Osteoblast (primary cell): ENCODE data around the gene CCDC33. TPM values are rescaled to one million over a fixed set of nuclear protein-coding genes. Genes with fewer than 3 reads are reported as not detected.

Source experiments
- DNase-seq: peaks from one replicate; pipeline ENCODE4 v3.0.0; 2011; ENCODE audit warnings: low spot score, mixed read lengths; ENCODE audit not compliant: insufficient read length; ENCODE audit errors: missing footprints
- H2AFZ ChIP-seq: 2 replicates; pipeline ENCODE4 v1.6.0; 2011; ENCODE audit warnings: mild to moderate bottlenecking, low read length
- H3K27ac ChIP-seq: 2 replicates; pipeline ENCODE4 v1.5.1; 2011; ENCODE audit warnings: mild to moderate bottlenecking, low read depth, low read length, moderate library complexity
- H3K27me3 ChIP-seq: 2 replicates; pipeline ENCODE4 v1.6.0; 2012; ENCODE audit warnings: mild to moderate bottlenecking, control low read depth, inconsistent platforms, low read length, moderate library complexity; ENCODE audit not compliant: insufficient read depth
- H3K36me3 ChIP-seq: 2 replicates; pipeline ENCODE4 v1.5.1; 2011; ENCODE audit warnings: mild to moderate bottlenecking, low read length, control low read depth, moderate library complexity; ENCODE audit not compliant: insufficient read depth
- H3K4me1 ChIP-seq: 2 replicates; pipeline ENCODE4 v1.5.1; 2011; ENCODE audit warnings: mild to moderate bottlenecking, low read length, control low read depth, moderate library complexity; ENCODE audit not compliant: insufficient read depth
- H3K4me2 ChIP-seq: 2 replicates; pipeline ENCODE4 v1.6.0; 2011; ENCODE audit warnings: mild to moderate bottlenecking, low read length; ENCODE audit not compliant: insufficient read depth
- H3K4me3 ChIP-seq: fragments of 200-600 bp; sonication (generic); 3 replicates; pipeline ENCODE4 v1.5.1; 2012; ENCODE audit warnings: mild to moderate bottlenecking, low read length, inconsistent platforms; ENCODE audit not compliant: insufficient read depth
- H3K79me2 ChIP-seq: 2 replicates; pipeline ENCODE4 v1.6.0; 2012; ENCODE audit warnings: mild to moderate bottlenecking, low read length, control low read depth, inconsistent platforms; ENCODE audit not compliant: insufficient read depth
- H3K9me3 ChIP-seq: 2 replicates; pipeline ENCODE4 v1.5.1; 2011; ENCODE audit warnings: low read depth, low read length, control low read depth
- H4K20me1 ChIP-seq: 2 replicates; pipeline ENCODE4 v1.6.0; 2012; ENCODE audit warnings: mild to moderate bottlenecking, low read length, control low read depth; ENCODE audit not compliant: insufficient read depth
- CTCF ChIP-seq: IDR thresholded peaks from 2 replicates; pipeline ENCODE4 v1.5.1; 2011; ENCODE audit warnings: mild to moderate bottlenecking, low read depth, low read length, moderate library complexity; ENCODE audit errors: extremely low read depth
- total RNA-seq: library from RNA; depleted of rRNA; stranded (reverse); fragments of >200 nt; gene quantifications from 2 replicates; pipeline ENCODE4 v1.2.3, GENCODE V29; 2012

The CCDC33 gene
- total RNA-seq, 1 donor = not detected

DNA sequence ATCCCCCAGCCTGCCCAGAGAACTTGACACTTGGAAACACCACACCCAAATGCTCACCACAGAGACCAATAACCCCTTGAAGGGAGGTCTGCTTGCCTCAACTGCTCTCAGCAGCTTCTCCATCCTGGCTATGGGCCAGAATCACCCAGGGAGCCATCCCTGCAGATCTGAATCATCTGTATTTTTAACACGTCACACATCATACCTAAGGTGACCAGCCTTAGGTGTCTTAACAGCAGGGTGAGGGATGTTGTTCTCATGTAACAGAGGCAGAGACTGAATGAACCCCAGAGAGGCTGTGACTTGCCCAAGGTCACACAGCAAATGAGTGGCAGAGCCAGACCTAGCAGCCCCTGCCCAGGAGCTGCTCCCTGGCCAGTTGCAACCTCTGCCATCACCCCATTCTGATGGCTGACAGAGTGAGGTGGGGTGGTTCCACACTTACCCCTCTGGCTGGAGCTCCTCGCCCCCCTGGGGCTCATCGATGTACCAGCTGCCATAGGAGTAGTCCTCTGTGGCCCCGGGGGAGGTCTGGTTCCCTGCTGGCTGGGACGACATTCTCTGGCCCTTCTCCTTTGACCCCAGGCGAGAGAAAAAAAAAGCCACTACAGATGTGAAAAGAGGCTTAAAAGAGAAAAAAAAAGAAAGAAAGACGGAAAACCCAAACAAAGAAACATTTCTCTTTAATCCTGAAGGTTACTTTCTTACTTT lies 34.3 kb upstream of the CCDC33 start:
- Histone ChIP-seq H3K4me1 (peaks cover 36% of the 10 kb centered on the region), H3K79me2 (no peaks in the 10 kb centered on the region)
- no peak for TF ChIP-seq CTCF

GRCh38 chr15:74202452-74203401 lies 33.4 kb upstream of the CCDC33 start, which contains the start of gene STRA6:
Gene STRA6, minus strand, starts transcription at chr15:74202787. Its CDS starts 520 bp downstream, at chr15:74202267.
- no peaks in the 10 kb centered on the region for H4K20me1 ChIP-seq
- H3K27me3 ChIP-seq = no peaks in the 10 kb centered on the region
- no peaks in the 10 kb centered on the region for H3K9me3 ChIP-seq
- TF ChIP-seq CTCF = no peak
- H2AFZ ChIP-seq = no peak within 1 kb of the TSS
- H3K36me3 ChIP-seq = no peaks in the 10 kb centered on the region
- peak within 1 kb of the TSS; percentile 52 for H3K27ac ChIP-seq
- no peaks in the 10 kb centered on the region for H3K79me2 ChIP-seq
- H3K4me1 ChIP-seq = peaks cover 34% of the 10 kb centered on the region
- peak; percentile 74 for DNase-seq
- H3K4me3 ChIP-seq = no peak within 1 kb of the TSS
- no peak within 1 kb of the TSS for H3K4me2 ChIP-seq

More for the DNA sequence above, 34.3 kb upstream of the CCDC33 start:
- Histone ChIP-seq H4K20me1 (no peaks in the 10 kb centered on the region), H3K27me3 (no peaks in the 10 kb centered on the region), H3K36me3 (no peaks in the 10 kb centered on the region), H3K4me2 (no peak overlapping the region), H3K4me3 (no peak overlapping the region), H2AFZ (no peak overlapping the region), H3K9me3 (no peaks in the 10 kb centered on the region), H3K27ac (peak overlapping the region; percentile 52)
- peak; percentile 91 for DNase-seq

DNA sequence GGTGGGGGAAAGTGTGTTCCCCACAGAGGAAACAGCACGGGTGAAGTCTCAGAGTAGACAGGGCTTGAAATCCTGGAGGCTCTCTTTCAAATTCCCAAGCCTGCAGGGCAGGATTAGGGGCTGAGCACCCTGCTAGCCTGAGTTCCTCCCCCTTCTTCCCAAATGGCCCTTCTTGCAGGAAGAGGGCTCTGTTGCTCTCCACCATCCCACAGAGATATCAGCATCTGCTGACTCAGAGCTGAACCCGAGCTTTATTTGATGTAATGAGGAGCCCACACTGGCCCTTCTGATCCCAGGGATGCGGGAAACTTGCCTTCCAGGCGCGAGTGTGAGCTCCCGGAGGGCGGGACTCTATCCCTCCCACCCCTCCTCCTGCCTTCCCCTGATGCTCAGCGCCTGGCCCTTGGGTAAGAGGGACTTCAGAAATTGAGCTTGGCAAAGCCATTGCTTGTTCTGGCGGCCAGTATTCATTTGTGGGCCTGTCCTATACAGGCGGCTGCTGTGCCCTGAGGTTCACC lies 32.2 kb upstream of the CCDC33 start:
- Histone ChIP-seq H3K27ac (peak overlapping the region; percentile 27), H4K20me1 (no peaks in the 10 kb centered on the region), H3K4me3 (no peak overlapping the region), H2AFZ (peak overlapping the region; percentile 1), H3K27me3 (no peaks in the 10 kb centered on the region), H3K4me1 (peaks cover 36% of the 10 kb centered on the region), H3K4me2 (no peak overlapping the region), H3K36me3 (no peaks in the 10 kb centered on the region), H3K79me2 (no peaks in the 10 kb centered on the region), H3K9me3 (no peaks in the 10 kb centered on the region)
- peak; percentile 94 for DNase-seq
- no peak for TF ChIP-seq CTCF
